H1 (cell line): Measurements from ENCODE around the gene MRPL22. TPM values are rescaled to one million over a fixed set of nuclear protein-coding genes. Genes with fewer than 3 reads are reported as not detected.
"Not testable (repeated sequence)": the region's sequence is repeated elsewhere in the genome, so short reads cannot be mapped to it uniquely, and the experiment has no call there.

Experiments used
- CTCF ChIA-PET: fragments of 300-600 bp; sonication (Branson Sonifier 250); formaldehyde crosslinking; loops from one replicate; lab custom pipeline; 2021; ENCODE audit not compliant: partially characterized antibody; lab: Charles Lee
- POLR2A ChIA-PET: fragments of 300-600 bp; sonication (Branson Sonifier 250); formaldehyde crosslinking; loops from one replicate; lab custom pipeline; 2021; ENCODE audit warnings: inconsistent platforms; ENCODE audit not compliant: partially characterized antibody; lab: Charles Lee
- DNase-seq, 2 experiments: peaks; one replicate each; pipeline versions ENCODE4 v3.0.0 to v3.0.0-alpha.2; 2010 to 2022; ENCODE audit warnings: low spot score in 2 of 2, low read depth in 1 of 2, mixed read lengths in 1 of 2
- FAIRE-seq: peaks from 2 replicates; lab custom pipeline; 2011; peaks lifted over from hg19 to GRCh38; lab: Jason Lieb, UNC
- H2AFZ ChIP-seq: 2 replicates; pipeline ENCODE4 v1.8.1; 2012; ENCODE audit warnings: low read length, inconsistent platforms
- H2AK5ac ChIP-seq: 2 replicates; pipeline ENCODE4 v1.6.1; 2013; ENCODE audit warnings: low read depth, low read length
- H2BK120ac ChIP-seq: replicated peaks from 2 replicates; pipeline ENCODE3; 2013; ENCODE audit warnings: low read depth, low read length, inconsistent platforms
- H2BK12ac ChIP-seq: 2 replicates; pipeline ENCODE4 v1.6.1; 2013; ENCODE audit warnings: low read depth, low read length
- H2BK15ac ChIP-seq: 2 replicates; pipeline ENCODE4 v1.6.1; 2013; ENCODE audit warnings: low read length
- H2BK20ac ChIP-seq: 2 replicates; pipeline ENCODE4 v1.6.1; 2013; ENCODE audit warnings: low read length
- H2BK5ac ChIP-seq: 2 replicates; pipeline ENCODE4 v1.6.1; 2013; ENCODE audit warnings: low read depth, low read length
- H3K14ac ChIP-seq: 2 replicates; pipeline ENCODE4 v1.6.1; 2013; ENCODE audit warnings: inconsistent platforms; ENCODE audit not compliant: insufficient read length
- H3K18ac ChIP-seq: 2 replicates; pipeline ENCODE4 v1.6.1; 2013; ENCODE audit warnings: low read length; ENCODE audit errors: extremely low read depth
- H3K23ac ChIP-seq: 2 replicates; pipeline ENCODE4 v1.6.1; 2013; ENCODE audit warnings: inconsistent platforms; ENCODE audit not compliant: insufficient read length
- H3K23me2 ChIP-seq: 2 replicates; pipeline ENCODE4 v1.6.1; 2013; ENCODE audit warnings: low read depth, low read length
- H3K27ac ChIP-seq: 2 replicates; pipeline ENCODE4 v1.6.1; 2011; ENCODE audit warnings: low read depth, low read length, inconsistent platforms
- H3K27me3 ChIP-seq, 4 experiments: replicated peaks in 1 of 4; 1 replicate in 1 of 4; 2 replicates in 3 of 4; pipeline versions ENCODE4 v1.6.1 to v1.8.1; 2011 to 2013; ENCODE audit warnings: low read length in 3 of 4, mild to moderate bottlenecking in 3 of 4, inconsistent platforms in 2 of 4, mixed read lengths in 2 of 4, moderate library complexity in 1 of 4; ENCODE audit not compliant: control insufficient read depth in 3 of 4, insufficient read depth in 3 of 4; ENCODE audit errors: extremely low read depth in 1 of 4
- H3K36me3 ChIP-seq, 4 experiments: 2 replicates each; pipeline versions ENCODE4 v1.6.1 to v1.8.1; 2011 to 2013; ENCODE audit warnings: mild to moderate bottlenecking in 4 of 4, low read length in 3 of 4, moderate library complexity in 2 of 4, control low read depth in 1 of 4, inconsistent platforms in 1 of 4; ENCODE audit not compliant: insufficient read depth in 4 of 4, control insufficient read depth in 2 of 4
- H3K4ac ChIP-seq: replicated peaks from 2 replicates; pipeline ENCODE3; 2013; ENCODE audit warnings: low read length, low read depth, mixed read lengths, inconsistent platforms; ENCODE audit not compliant: insufficient read length
- H3K4me1 ChIP-seq, 4 experiments: replicated peaks in 1 of 4; 1 replicate in 1 of 4; 2 replicates in 3 of 4; pipeline versions ENCODE4 v1.6.1 to v1.8.1; 2011 to 2013; ENCODE audit warnings: low read length in 3 of 4, inconsistent platforms in 2 of 4, mixed read lengths in 1 of 4; ENCODE audit not compliant: insufficient read depth in 4 of 4, control insufficient read depth in 3 of 4
- H3K4me2 ChIP-seq, 2 experiments: 2 replicates each; pipeline versions ENCODE4 v1.6.1 to v1.8.1; 2011 to 2013; ENCODE audit warnings: low read depth in 2 of 2, low read length in 2 of 2, control low read depth in 1 of 2, inconsistent platforms in 1 of 2, mild to moderate bottlenecking in 1 of 2; ENCODE audit not compliant: insufficient read depth in 1 of 2
- H3K4me3 ChIP-seq, 4 experiments: fragments of 200-600, 300-600 bp in 1 of 4; sonication (generic), shearing (Covaris generic), sonication (Bioruptor Twin) in 1 of 4; 2 replicates each; pipeline versions ENCODE4 v1.5.1 to v1.8.1; 2011 to 2016; ENCODE audit warnings: low read length in 4 of 4, low read depth in 3 of 4, control low read depth in 2 of 4, inconsistent platforms in 2 of 4, mild to moderate bottlenecking in 2 of 4, mixed read lengths in 1 of 4, moderate library complexity in 1 of 4; ENCODE audit not compliant: insufficient read depth in 2 of 4; ENCODE audit errors: extremely low read depth in 1 of 4
- H3K56ac ChIP-seq: replicated peaks from 2 replicates; pipeline ENCODE3; 2013; ENCODE audit warnings: low read depth, mild to moderate bottlenecking, mixed read lengths, low read length, inconsistent platforms; ENCODE audit not compliant: insufficient read length
- H3K79me1 ChIP-seq: 2 replicates; pipeline ENCODE4 v1.6.1; 2013; ENCODE audit warnings: low read depth, low read length, control low read depth
- H3K79me2 ChIP-seq, 2 experiments: 2 replicates each; pipeline versions ENCODE4 v1.6.1 to v1.8.1; 2012 to 2013; ENCODE audit warnings: low read length in 2 of 2, mild to moderate bottlenecking in 2 of 2, inconsistent platforms in 1 of 2; ENCODE audit not compliant: insufficient read depth in 2 of 2, control insufficient read depth in 1 of 2
- H3K9ac ChIP-seq, 4 experiments: replicated peaks in 1 of 4; 1 replicate in 1 of 4; 2 replicates in 3 of 4; pipeline versions ENCODE4 v1.6.1 to v1.8.1; 2011 to 2013; ENCODE audit warnings: low read depth in 3 of 4, low read length in 3 of 4, control low read depth in 2 of 4, mild to moderate bottlenecking in 2 of 4, moderate library complexity in 2 of 4, inconsistent platforms in 1 of 4; ENCODE audit errors: extremely low read depth in 1 of 4
- H3K9me3 ChIP-seq, 2 experiments: 2 replicates each; pipeline versions ENCODE4 v1.6.1 to v1.8.1; 2012 to 2013; ENCODE audit warnings: mild to moderate bottlenecking in 2 of 2, moderate library complexity in 2 of 2, control low read depth in 1 of 2, inconsistent platforms in 1 of 2, low read depth in 1 of 2, low read length in 1 of 2, mixed read lengths in 1 of 2; ENCODE audit not compliant: insufficient read depth in 2 of 2
- H4K20me1 ChIP-seq, 2 experiments: replicated peaks in 1 of 2; 2 replicates each; pipeline versions ENCODE3 to v1.8.1; 2011 to 2013; ENCODE audit warnings: inconsistent platforms in 2 of 2, low read length in 2 of 2, mild to moderate bottlenecking in 1 of 2; ENCODE audit not compliant: insufficient read depth in 2 of 2, control insufficient read depth in 1 of 2
- H4K5ac ChIP-seq: 2 replicates; pipeline ENCODE4 v1.6.1; 2013; ENCODE audit warnings: low read length, low read depth, mixed read lengths, inconsistent platforms; ENCODE audit not compliant: insufficient read length
- H4K8ac ChIP-seq: 2 replicates; pipeline ENCODE4 v1.8.0; 2013; ENCODE audit warnings: mild to moderate bottlenecking, moderate library complexity, low read length, inconsistent platforms; ENCODE audit not compliant: insufficient read depth; ENCODE audit errors: extremely low read depth
- H4K91ac ChIP-seq: replicated peaks from 2 replicates; pipeline ENCODE3; 2013; ENCODE audit warnings: low read length, mixed read lengths, inconsistent platforms; ENCODE audit not compliant: insufficient read length
- WGBS, 2 experiments: shearing (Covaris generic) in 1 of 2; methylation state at CpG; one replicate each; pipeline versions ENCODE4 v1.1.6 to v1.1.7; 2013 to 2015; ENCODE audit warnings: low lambda C conversion rate in 2 of 2, mixed read lengths in 2 of 2, inconsistent platforms in 1 of 2, low coverage in 1 of 2, missing lambda C conversion rate in 1 of 2; ENCODE audit not compliant: insufficient replicate concordance in 2 of 2, insufficient coverage in 1 of 2, insufficient read length in 1 of 2; ENCODE audit errors: extremely low coverage in 1 of 2, missing lambda C conversion rate in 1 of 2; 5-methylcytosine and 5-hydroxymethylcytosine counted together
- polyA plus RNA-seq, 7 experiments: library from polyadenylated mRNA; depleted of rRNA in 3 of 7; stranded (reverse) in 5 of 7; unstranded in 2 of 7; fragments of >200 nt in 5 of 7; fragments of 200-250 nt in 2 of 7; gene quantifications; 1 replicate in 5 of 7; 2 replicates in 1 of 7; 4 replicates in 1 of 7; pipeline versions ENCODE4 v1.2.1 to v1.2.3, GENCODE V29; 2011 to 2013; ENCODE audit warnings: missing spikeins in 2 of 7, mixed read lengths in 2 of 7
- total RNA-seq: library from RNA; stranded (reverse); fragmentation: NEBNext Ultra II Directional; extraction: Animal tissue kit (Norgen Biotek cat#: 25700); gene quantifications from 2 replicates; pipeline ENCODE4 v1.2.1, GENCODE V29; 2021

MRPL22 gene
- total and polyA plus RNA-seq, 2 of the 8 experiments (the other 6 are each of a cell fraction or from before 2014, with no cell fraction given): 46.8 to 65.6 TPM

GRCh38 chr5:154978294-154978693, 37.4 kb downstream of the MRPL22 start:
- H3K4me2 ChIP-seq: not testable (repeated sequence)

More at GRCh38 chr5:154978294-154978693, 37.4 kb downstream of the MRPL22 start:
- H3K18ac ChIP-seq, H2BK5ac ChIP-seq, H3K27ac ChIP-seq, H2BK15ac ChIP-seq, H4K5ac ChIP-seq, H3K4me3 ChIP-seq, H4K8ac ChIP-seq, H2AK5ac ChIP-seq, H4K20me1 ChIP-seq, DNase-seq, H2BK20ac ChIP-seq, H3K27me3 ChIP-seq, H2AFZ ChIP-seq, H4K91ac ChIP-seq, H2BK120ac ChIP-seq, H2BK12ac ChIP-seq, H3K79me1 ChIP-seq, H3K23ac ChIP-seq, H3K14ac ChIP-seq, POLR2A ChIA-PET, H3K23me2 ChIP-seq, FAIRE-seq, H3K36me3 ChIP-seq, H3K56ac ChIP-seq, H3K4ac ChIP-seq, H3K9me3 ChIP-seq, H3K9ac ChIP-seq, H3K79me2 ChIP-seq, H3K4me1 ChIP-seq: not testable (repeated sequence)
- WGBS, 2 experiments: 81% methylated on average over 2 of the region's 2 CpGs; no CpG with 5 or more reads in 1 of the 2 experiments
- CTCF ChIA-PET: interaction anchor here (1.5 to 18.4 kb wide), 2 partner anchors 17 to 50 kb away, joined by 4 to 471 read pairs; no protein-coding TSS in a partner anchor
